Measurements from ENCODE around the gene SEL1L3.

SEL1L3 gene

DNA sequence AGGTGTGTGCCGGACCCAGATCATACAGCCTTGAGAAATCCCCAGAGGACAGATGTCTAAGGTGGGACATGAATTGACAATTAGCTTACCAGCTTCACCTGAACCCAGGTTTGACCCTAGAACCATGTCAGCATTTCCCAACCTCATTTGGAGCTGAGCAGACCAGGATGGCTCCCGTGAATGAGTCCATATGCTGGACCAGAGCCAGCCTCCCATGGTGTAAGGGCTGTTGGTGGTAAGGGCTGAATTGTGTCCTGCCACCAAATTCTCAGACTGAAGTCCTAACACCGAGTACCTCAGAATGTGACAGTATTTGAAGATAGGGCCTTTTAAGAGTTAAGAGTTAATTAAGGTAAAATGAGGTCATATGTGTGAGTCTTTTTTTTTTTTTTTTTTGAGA, 118.8 kb downstream of the SEL1L3 start:
- no peak for DNase-seq (ENCODE audit: low read depth)

DNA sequence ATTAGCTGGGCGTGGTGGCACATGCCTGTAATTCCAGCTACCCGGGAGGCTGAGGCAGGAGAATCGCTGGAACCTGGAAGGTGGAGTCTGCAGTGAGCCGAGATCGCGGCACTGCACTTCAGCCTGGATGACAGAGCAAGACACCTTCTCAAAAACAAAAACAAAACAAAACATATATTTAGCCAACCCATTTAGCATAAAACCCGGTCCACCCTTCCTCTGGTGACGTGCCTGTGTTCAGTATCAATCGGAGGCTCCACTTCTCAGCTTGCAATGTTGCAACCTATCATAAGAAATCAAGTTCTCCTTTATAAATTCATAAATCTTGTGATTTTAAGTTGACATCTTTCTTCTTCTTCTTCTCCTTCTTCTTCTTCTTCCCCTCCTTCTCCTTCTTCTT, 133.2 kb downstream of the SEL1L3 start:
- no peak for DNase-seq (ENCODE audit: low read depth)

DNA sequence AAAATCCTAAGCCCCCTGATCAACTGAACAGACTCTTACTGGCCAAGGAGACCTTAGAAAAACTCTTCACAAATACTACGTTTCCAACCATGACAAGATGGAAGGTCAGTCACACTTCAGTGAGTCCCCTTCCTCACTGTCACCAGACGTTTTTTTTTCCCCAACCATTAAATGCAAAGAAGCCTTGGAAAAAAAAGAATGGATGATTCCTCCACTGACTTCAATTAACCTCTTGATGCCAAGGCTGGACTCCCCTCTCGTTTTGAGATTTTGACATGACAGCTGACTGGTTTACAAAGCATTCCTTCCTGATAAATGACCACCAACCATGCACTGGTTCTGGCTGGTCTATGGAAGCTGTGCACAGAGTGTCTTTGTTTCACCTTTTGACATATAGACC, 133.9 kb downstream of the SEL1L3 start:
- no peak for DNase-seq (ENCODE audit: low read depth)

DNA sequence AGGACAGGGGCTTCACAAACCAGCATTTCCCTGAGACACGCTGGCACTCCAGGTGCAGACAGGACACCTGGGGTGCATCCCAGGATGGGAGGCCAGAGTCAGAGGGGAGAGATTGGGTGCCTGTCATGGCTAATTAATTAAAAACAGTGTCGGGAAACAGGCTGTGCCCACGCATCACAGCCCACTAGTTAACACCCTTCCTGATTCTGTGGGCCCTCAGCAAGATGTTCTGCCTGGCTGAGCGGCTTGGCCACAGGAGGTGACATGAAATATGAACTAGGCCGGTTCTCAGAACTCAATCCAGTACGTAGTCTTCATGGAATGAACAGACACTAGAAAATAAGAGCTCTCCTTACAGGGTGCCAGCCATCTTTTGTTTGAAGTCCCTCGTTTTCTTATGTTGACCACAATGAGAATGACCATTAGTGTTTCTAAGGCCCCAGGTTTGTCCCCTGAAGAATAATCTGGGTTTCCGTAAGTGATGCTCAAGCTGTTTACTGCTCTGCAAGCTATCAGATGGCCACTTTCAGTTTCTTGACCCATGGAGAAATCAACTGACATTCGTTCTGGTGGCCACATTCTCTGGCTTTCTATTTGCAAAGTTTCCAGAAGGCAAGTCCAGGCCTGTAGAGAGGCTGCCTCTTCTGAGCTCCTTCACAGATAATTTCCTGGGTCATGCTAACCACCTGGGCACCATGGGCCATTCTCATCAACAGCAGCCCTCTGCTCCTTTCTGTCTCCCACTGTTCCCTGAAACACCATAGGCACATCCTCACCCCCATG, 134.9 kb downstream of the SEL1L3 start:
- no peak for DNase-seq (ENCODE audit: low read depth)

DNA sequence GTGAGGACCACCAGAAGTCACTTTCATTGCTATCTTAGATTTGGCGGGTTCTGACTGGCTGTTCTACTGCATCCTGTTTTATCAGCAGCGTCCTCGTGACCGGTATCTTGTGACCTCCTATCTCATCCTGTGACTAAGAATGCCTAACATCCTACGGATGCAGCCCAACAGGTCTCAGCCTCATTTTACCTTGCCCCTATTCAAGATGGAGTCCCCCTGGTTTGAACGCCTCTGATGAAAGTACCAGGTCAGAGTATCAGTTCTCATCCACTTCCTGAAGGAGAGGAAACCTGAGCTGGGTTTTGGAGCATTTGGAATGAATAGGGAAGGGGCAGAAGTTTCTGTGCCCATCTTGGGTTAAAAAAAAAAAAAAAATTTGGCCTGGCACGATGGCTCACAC, 136.9 kb downstream of the SEL1L3 start:
- DNase-seq (ENCODE audit: low read depth) = no peak

DNA sequence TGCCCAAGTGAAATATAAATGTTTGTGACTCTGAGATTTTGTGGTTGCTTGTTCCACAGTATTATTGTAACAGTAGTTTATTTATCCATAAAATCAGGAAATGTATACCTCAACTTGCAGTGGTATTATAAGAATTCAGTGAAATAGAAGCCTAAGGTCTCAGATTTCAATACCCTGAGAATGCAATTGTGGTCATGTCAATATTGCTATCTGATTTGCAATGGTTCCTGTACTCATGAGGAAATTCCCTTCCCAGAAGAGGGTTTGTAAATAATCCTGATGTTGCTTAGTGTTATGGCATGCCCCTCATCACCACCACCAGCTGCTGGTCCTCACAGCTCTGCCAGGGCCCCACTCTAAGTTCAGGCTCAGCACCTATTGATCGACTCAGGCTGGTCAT, 139.4 kb downstream of the SEL1L3 start:
- DNase-seq (ENCODE audit: low read depth) = peak; percentile 78

DNA sequence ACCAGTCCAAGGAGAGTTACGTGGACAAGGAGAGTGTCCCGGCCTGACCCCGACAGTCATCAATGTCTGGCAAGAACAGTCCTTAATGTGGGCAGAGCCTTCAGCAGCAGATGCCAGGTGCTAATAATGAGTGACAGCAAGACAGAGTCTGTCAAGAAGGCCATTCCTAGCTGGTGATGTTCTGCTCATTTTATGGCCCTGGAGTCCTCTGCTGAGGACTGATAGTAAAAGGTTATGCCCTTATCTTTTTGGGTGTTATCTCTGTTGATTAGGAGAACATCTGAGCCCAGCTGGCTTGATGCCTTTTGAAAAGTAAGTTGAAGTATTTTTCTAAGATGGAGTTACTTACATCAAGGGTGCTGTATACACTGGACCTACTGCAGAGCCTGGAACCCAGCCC, 139.8 kb downstream of the SEL1L3 start:
- DNase-seq (ENCODE audit: low read depth) = no peak

DNA sequence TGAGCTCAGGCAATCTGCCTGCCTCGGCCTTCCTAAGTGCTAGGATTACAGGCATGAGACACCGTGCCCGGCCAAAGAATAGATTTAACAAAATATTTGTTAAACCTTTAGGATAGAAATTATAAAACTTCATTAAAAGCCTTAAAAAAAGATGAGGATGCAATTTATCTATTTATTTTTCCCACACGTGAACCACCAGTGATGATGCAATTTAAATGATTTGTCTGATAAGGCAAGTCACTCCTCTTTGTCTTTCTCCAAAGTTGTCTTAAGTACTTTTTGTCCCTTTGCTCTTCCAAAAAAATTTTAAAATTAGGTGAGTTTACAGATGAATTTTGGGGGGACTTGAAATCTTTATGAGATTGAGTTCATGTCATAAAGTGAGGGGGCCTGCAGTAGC, 149.0 kb downstream of the SEL1L3 start:
- no peak for DNase-seq (ENCODE audit: low read depth)

DNA sequence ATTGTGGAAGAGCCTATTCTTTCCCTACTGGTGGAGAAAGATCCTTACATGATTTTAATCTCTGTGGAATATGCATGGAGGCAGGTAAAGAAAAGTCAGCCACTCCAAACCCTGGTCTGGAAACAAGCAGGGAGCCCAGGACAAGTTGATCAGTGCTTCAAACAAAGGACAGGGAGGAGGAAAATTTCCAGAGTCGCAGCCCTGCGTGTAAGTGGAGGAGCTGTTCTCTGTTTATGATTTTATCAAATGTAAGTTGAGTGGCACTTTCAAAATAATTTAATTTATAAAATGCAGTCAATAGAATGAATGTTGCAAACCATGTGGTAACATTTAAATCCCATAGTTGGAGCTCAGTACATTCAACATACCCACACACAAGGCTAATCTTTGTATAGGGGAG, 150.2 kb downstream of the SEL1L3 start:
- DNase-seq (ENCODE audit: low read depth) = no peak

DNA sequence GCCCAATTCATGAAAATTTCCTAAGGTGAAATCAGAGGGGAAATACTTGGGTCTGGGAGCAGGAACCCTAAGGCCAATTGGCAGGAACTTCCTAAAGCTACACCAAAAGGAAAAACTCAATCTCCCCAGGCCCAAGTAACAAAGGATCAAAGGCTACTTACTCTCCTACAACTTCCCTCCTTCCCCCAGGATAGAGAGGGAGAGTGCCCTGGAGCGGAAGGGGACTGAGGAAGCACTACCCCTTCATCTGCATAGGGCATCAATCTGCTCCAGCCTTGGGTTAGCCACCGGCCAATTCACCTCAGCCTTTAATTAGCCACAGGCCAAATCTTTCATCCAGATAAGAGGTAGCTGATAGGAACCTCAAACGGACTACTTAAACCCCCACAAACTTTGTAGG, 152.2 kb downstream of the SEL1L3 start:
- DNase-seq (ENCODE audit: low read depth) = no peak

DNA sequence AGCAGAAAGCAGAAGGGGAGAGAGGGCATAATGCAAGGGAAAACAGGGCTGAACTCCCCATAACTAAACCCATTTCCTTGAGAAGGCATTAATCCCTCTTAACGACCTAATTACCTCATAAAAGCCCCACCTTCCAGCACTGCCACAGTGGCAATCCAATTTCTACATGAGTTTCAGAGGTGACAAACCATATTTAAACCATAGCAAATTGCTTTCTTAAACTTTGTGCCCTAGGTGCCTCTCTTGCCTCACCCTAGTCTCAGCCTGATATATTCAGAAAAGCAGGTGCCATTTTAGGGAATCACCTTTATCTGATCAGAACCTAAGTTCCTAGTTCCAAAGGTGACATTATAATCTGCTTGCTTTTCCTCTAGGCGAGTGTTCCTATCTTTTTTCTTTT, 158.3 kb downstream of the SEL1L3 start:
- DNase-seq (ENCODE audit: low read depth) = no peak

DNA sequence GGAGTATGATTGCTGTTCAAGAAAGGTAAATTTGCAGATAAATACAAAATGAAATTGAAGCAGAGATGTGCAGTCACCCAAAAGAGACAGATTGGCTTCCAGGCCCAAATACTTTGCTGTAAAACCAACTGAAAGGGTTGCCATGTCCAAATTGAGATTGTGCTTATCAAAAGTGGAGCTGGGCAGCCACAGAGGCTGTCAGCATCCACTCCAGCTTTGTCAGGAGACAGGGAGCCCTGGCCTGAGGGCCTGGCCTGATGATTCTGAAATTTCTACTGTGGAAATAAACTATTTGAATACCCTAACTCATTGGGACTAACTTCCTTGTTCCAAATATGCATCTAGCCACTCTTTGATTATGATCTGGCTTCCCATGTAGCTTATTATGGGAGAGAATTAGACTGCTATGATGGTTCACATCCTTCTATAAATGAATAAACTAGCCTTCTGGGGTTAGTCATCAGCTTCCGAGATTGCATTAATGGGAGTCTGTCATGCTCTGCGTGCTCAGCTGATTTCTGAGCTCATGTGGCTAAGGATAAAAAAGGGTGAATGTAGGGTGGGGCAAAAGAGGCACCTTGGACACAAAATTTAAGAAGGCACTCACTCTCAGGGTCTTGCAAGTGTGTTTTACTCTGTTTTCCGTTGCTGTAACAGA, 158.9 kb downstream of the SEL1L3 start:
- DNase-seq (ENCODE audit: low read depth) = peak; percentile 7

DNA sequence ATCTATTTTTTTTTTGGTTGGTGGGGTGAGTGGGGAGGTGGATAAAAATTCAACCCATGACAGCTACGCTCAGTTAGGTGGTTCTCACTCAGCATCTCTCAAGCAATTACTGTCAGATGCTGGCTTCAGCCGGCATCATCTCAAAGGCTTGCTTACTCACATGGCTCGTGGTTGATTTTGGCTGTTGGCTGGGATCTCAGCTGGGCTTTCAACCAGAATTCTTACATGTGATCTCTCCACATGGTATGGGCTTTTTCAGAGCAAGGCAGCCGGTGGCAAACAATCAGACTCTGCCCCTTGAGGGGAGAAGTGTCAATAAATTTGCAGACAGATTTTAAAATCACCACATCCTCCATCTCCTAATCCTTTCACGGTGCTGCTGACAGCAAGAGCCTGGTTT, 159.9 kb downstream of the SEL1L3 start:
- DNase-seq (ENCODE audit: low read depth) = peak; percentile 73

DNA sequence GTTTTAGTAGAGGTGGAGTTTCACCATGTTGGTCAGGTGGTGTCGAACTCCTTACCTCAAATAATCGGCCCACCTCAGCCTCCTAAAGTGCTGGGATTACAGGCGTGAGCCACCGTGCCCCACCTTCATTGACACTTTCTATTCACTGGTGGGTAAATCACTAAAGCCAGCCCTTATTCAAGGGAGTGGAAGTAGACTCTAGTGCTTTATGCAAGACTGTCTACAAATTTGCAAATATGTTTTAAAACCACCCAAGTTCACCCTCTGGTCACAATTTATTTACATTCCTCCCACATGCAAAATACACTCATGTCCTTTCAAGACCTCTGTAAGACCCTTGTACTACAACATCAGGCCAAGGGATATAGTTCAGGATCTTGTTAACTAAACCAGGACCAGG, 162.1 kb downstream of the SEL1L3 start:
- DNase-seq (ENCODE audit: low read depth) = no peak

DNA sequence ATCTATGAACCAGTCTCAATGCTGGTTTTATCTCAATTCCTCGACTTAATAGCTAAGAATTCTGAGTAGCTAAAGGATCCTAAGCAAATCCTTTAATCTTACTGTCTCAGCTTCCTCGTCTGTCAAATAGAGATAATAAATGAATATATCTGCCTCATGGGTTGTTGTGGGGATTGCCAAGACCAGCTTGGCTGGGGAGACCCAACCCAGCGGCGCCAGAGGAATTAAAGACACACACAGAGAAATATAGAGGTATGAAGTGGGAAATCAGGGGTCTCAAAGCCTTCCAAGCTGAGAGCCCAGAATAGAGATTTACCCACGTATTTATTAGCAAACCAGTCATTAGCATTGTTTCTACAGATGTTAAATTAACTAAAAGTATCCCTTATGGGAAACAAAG, 165.3 kb downstream of the SEL1L3 start:
- DNase-seq (ENCODE audit: low read depth) = no peak
